Colonic mucosa (tissue), 4 donors: Measurements from ENCODE around the gene SLC9A9. TPM values are rescaled to one million over a fixed set of nuclear protein-coding genes. Genes with fewer than 3 reads are reported as not detected.
"Not testable (repeated sequence)": the region's sequence is repeated elsewhere in the genome, so short reads cannot be mapped to it uniquely, and the experiment has no call there.

ENCODE experiments used
- DNase-seq: peaks from one replicate; pipeline ENCODE4 v3.0.0-alpha.2; 2020
- H3K27ac ChIP-seq: fragments of 200-600 bp; one replicate; pipeline ENCODE4 v1.8.0; 2021
- H3K27me3 ChIP-seq: fragments of 200-600 bp; one replicate; pipeline ENCODE4 v1.8.0; 2021
- H3K36me3 ChIP-seq: fragments of 200-600 bp; one replicate; pipeline ENCODE4 v1.8.0; 2021
- H3K4me1 ChIP-seq: fragments of 200-600 bp; one replicate; pipeline ENCODE4 v1.8.0; 2021; ENCODE audit warnings: mild to moderate bottlenecking
- H3K4me3 ChIP-seq: fragments of 200-600 bp; one replicate; pipeline ENCODE4 v1.8.0; 2021
- H3K9ac ChIP-seq, 2 donors: one replicate each; pipeline ENCODE4 v1.7.0; 2013; ENCODE audit warnings: control low read depth in 2 of 2, low read depth in 2 of 2, low read length in 2 of 2
- H3K9me3 ChIP-seq: fragments of 200-600 bp; one replicate; pipeline ENCODE4 v1.8.0; 2021
- CTCF ChIP-seq: fragments of 200-600 bp; IDR thresholded peaks from one replicate; pipeline ENCODE4 v1.8.0; 2022; ENCODE audit warnings: antibody characterized with exemption, mild to moderate bottlenecking
- intact Hi-C: fragments of 100-400 bp; cut with DNase I; formaldehyde crosslinking; loops from one replicate; pipeline ENCODE4 v1.14.1; 2022
- total RNA-seq, 2 donors: library from RNA; stranded (reverse); fragmentation: NEBNext Ultra II Directional in 1 of 2; extraction: Animal tissue kit (Norgen Biotek cat#: 25700) in 1 of 2; gene quantifications; one replicate each; pipeline ENCODE4 v1.2.1, GENCODE V29; 2021
- donor health status: healthy.
- donor health status: DM: no; HTN: no; CAD: no.
- donor health status: DM: no; HTN: no; CAD: no.

Gene SLC9A9
- total RNA-seq, 2 donors from 2014 or later, result 2.5 to 6.5 TPM

GRCh38 chr3:143288944-143289343, 559.3 kb downstream of the SLC9A9 start:
- TF ChIP-seq CTCF, result no peak
- no peak overlapping the region for H3K9ac ChIP-seq
- intact Hi-C loops, result no loop called here
- H3K36me3 ChIP-seq, result no peaks in the 10 kb centered on the region
- H3K4me1 ChIP-seq, result no peaks in the 10 kb centered on the region
- H3K9me3 ChIP-seq, result no peaks in the 10 kb centered on the region
- H3K4me3 ChIP-seq, result no peak overlapping the region
- H3K27me3 ChIP-seq, result no peaks in the 10 kb centered on the region
- no peak overlapping the region for H3K27ac ChIP-seq
- no peak for DNase-seq

- Histone ChIP-seq H3K4me1 (no peaks in the 10 kb centered on the region), H3K4me3 (no peak overlapping the region), H3K9ac (no peak overlapping the region), H3K27me3 (no peaks in the 10 kb centered on the region), H3K9me3 (no peaks in the 10 kb centered on the region), H3K36me3 (no peaks in the 10 kb centered on the region), H3K27ac (no peak overlapping the region)
- no peak for DNase-seq
- intact Hi-C loops, result no loop called here
- no peak for TF ChIP-seq CTCF
These were observed 560.9 kb downstream of the SLC9A9 start for GRCh38 chr3:143287403-143287802.

- Histone ChIP-seq H3K27me3 (no peaks in the 10 kb centered on the region), H3K4me3 (no peak overlapping the region), H3K9ac (no peak overlapping the region), H3K27ac (no peak overlapping the region), H3K36me3 (no peaks in the 10 kb centered on the region), H3K9me3 (no peaks in the 10 kb centered on the region), H3K4me1 (no peaks in the 10 kb centered on the region)
- TF ChIP-seq CTCF, result no peak
- no peak for DNase-seq
- intact Hi-C loops, result no loop called here
These were observed 561.8 kb downstream of the SLC9A9 start for GRCh38 chr3:143286392-143287010.

- Histone ChIP-seq H3K27ac (no peak overlapping the region), H3K9me3 (no peaks in the 10 kb centered on the region), H3K36me3 (no peaks in the 10 kb centered on the region), H3K9ac (no peak overlapping the region), H3K27me3 (no peaks in the 10 kb centered on the region), H3K4me3 (no peak overlapping the region), H3K4me1 (no peaks in the 10 kb centered on the region)
- intact Hi-C loops, result no loop called here
- no peak for DNase-seq
- no peak for TF ChIP-seq CTCF
These were observed 564.7 kb downstream of the SLC9A9 start for GRCh38 chr3:143283432-143284128.

- TF ChIP-seq CTCF, result no peak
- H3K27me3 ChIP-seq, result no peaks in the 10 kb centered on the region
- no peak overlapping the region for H3K9ac ChIP-seq
- intact Hi-C loops, result no loop called here
- no peaks in the 10 kb centered on the region for H3K4me1 ChIP-seq
- H3K4me3 ChIP-seq, result no peak overlapping the region
- no peak for DNase-seq
- H3K36me3 ChIP-seq, result no peaks in the 10 kb centered on the region
- H3K9me3 ChIP-seq, result no peaks in the 10 kb centered on the region
- no peak overlapping the region for H3K27ac ChIP-seq
These were observed 567.3 kb downstream of the SLC9A9 start for GRCh38 chr3:143280984-143281383.

- H3K4me1 ChIP-seq, intact Hi-C loops, H3K9me3 ChIP-seq, H3K36me3 ChIP-seq, H3K27ac ChIP-seq, DNase-seq, H3K9ac ChIP-seq, H3K4me3 ChIP-seq, H3K27me3 ChIP-seq: not testable (repeated sequence)
These were observed 568.7 kb downstream of the SLC9A9 start for GRCh38 chr3:143279567-143279966.
